Measurements from ENCODE around the gene ERGIC1. TPM values are rescaled to one million over a fixed set of nuclear protein-coding genes. Genes with fewer than 3 reads are reported as not detected.

ERGIC1 gene
- polyA plus RNA-seq, 3 donors: 66.5 to 123 (median 119) TPM

GRCh38 chr5:172820046-172820767 is 13.8 kb upstream of the ERGIC1 start:
- WGBS, 3 donors: 41 to 52% (median 42%) methylated on average over 16 of the region's 16 CpGs
- no peak overlapping the region for H3K27ac ChIP-seq (ENCODE audit: low read depth, low read length)

DNA sequence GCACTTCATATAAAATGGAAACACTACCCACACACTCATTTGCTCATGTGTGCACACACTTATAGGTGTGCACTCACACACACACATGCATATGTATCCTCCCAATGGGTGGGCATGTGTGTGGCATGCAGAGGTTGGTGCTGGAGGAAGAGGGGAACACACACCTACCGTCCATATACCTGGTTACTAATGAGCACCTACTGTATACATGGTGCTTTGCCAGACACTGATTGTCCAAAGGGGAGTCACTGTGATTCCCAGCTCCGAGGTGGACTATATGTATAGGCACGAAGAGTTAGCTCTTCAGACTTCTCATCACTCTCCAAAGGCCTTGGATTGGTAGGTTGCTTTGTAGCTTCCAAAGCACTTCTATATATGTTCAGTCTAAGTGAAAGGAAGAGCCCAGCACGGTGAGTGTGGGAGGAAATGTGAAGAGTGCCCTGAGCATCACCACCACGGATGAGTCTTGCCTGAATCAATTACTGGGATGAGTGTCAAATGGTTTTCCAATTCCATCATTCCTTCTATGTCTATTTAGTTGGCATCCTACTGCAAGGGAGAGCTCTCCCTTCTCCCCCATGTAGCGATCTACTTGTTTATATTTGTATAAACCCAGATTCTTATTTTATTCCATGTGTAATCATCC is 12.6 kb upstream of the ERGIC1 start:
- H3K27ac ChIP-seq (ENCODE audit: low read depth, low read length): no peak overlapping the region
- 75 to 77% (median 75%) methylated on average over 6 of the region's 6 CpGs for WGBS, 3 donors

GRCh38 chr5:172823840-172824362 is 10.2 kb upstream of the ERGIC1 start:
- WGBS, 3 donors: 71 to 80% (median 79%) methylated on average over 6 of the region's 6 CpGs
- no peak overlapping the region for H3K27ac ChIP-seq (ENCODE audit: low read depth, low read length)

DNA sequence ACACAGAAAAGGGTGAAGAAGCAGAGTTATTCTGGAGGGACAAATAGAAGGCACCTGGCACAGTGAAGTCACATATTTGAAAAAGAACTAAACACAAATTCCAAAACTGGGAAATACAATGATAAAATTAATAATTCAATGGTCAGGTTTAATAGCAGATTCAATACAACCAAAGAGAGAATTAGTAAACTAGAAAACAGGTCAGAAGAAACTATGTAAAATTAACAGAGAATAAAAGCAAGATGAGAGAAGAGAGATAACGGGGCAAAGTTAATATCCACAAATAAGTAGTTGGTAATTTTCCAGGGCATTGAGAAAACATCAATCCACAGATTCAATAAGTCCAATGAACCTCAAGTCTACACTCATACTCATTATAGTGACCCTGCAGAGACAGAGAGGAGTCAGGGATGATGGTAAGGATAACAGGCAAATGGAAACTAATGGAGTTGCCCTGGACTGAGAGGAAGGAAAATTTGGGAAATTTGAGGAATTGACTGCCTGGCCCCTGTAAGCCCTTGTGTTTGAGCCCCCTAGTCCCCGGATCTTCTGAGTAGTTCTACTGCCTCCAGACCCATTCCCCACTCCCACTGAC is 8.3 kb upstream of the ERGIC1 start:
- H3K27ac ChIP-seq (ENCODE audit: low read depth, low read length): no peak overlapping the region
- 45 to 79% (median 50%) methylated on average over 2 of the region's 2 CpGs for WGBS, 3 donors

DNA sequence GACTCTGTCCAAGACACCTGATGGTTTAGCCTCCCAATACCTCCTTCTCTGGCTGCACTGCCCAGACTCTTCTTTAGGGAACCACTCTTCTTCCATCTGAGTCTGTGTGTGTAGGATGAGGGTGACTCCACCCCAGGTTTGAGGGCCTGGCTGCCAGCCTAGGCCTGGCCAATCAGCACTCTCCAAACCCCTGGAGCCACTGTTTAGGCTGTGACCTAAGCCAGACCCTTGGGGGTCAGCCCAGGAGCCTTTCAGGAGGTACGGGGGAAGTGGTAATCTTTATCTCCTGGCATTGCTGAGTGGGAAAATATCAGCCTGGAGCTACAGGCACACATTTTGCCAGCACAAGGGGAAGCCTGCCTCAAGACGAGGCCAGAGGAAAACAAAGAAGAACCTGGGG is 6.2 kb upstream of the ERGIC1 start:
- no peak overlapping the region for H3K27ac ChIP-seq (ENCODE audit: low read depth, low read length)
- 58 to 70% (median 66%) methylated on average over 2 of the region's 2 CpGs for WGBS, 3 donors

DNA sequence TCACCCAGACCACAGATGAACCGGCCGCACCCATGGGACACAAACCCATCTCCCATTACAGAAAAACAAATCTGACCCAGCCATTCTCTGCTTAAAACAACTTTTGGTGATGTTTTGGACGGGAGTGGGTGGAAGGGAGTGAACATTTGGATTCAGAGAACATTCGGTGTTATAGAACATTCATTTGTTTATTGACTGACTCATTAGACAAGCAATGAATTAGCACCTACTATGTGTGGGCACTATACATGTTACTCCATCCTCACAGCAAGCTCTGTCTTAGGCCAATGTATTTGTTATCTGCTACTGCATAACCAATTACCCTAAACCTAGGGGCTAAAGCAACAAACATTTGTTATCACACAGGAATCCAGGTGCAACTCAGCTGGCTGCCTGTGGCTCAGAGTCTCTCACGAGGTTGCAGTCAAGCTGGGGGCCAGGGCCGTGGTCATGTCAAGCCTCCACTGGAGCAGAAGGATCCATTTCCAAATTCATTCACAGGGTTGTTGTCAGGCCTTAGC is 5.1 kb upstream of the ERGIC1 start:
- WGBS, 3 donors: 69 to 72% (median 70%) methylated on average over 6 of the region's 6 CpGs
- H3K27ac ChIP-seq (ENCODE audit: low read depth, low read length): no peak overlapping the region

GRCh38 chr5:172830275-172830799 is 3.7 kb upstream of the ERGIC1 start:
- H3K27ac ChIP-seq (ENCODE audit: low read depth, low read length): no peak overlapping the region
- WGBS, 3 donors: 77 to 80% (median 78%) methylated on average over 1 of the region's 1 CpG

GRCh38 chr5:172830876-172831662 is 3.0 kb upstream of the ERGIC1 start:
- no peak overlapping the region for H3K27ac ChIP-seq (ENCODE audit: low read depth, low read length)
- 64 to 71% (median 66%) methylated on average over 14 of the region's 14 CpGs for WGBS, 3 donors

- H3K27ac ChIP-seq (ENCODE audit: low read depth, low read length): peak overlapping the region; percentile 67
- 74 to 78% (median 74%) methylated on average over 14 of the region's 14 CpGs for WGBS, 3 donors
These were observed 1.4 kb upstream of the ERGIC1 start for GRCh38 chr5:172832383-172833315.

DNA sequence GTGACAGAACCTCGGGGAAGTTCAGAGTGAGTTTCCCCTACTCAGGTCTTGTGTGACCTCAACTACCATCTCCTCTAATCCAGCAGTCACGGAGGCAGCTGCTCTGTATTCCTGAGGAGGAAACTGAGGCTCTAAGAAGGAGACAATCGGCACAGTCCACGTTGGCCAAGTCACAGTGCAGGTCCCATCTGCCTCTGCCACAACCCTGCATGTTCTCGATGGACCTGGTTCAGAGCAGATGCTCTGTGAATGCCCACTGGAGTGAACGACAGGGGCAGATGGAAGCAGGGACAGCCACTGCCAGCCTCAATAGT is 722 bp upstream of the ERGIC1 start:
- peak overlapping the region; percentile 67 for H3K27ac ChIP-seq (ENCODE audit: low read depth, low read length)
- 59 to 69% (median 62%) methylated on average over 6 of the region's 6 CpGs for WGBS, 3 donors

DNA sequence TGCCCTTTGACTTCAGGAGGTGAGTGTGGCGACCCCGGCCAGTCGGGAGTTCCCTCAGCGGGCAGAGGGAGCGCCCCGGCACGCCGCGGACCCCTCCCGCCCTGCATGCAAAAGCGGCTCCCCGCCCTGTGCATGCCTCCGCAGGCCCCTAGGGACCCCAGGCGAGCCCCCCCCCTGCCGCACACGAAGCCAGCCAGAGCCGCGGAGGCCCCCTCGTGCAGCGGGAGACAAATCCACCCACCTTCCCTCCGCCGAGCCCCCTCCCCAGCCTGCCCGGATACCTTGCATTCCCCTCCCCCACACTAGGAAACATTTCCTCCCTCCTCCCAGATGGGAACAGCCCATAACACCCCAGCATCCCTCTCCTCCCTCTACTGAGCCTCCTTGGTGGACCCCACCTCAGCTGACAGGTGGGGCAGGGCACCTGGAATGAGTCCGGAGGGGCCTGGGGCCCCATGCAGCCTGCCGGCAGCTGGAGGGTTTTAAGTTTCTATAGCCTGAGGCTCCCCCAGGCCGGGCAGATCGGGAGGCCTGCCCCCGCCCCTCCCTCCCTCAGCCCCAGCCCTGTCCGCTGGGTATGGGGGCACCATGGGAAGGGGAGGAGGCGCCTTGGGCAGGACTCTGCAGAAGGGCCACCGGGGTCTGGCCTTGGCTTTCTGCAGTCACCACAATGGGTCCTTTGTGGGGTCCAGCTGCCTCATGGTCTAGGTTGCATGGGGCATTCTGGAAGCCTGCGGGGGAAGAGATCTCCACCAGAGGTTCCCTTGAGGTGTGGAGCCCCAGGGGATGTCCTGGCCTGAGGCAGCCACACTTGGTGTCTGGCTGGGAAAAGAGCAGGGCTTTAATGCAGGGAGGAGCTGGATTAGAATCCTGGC is 601 bp downstream of the ERGIC1 start:
- H3K27ac ChIP-seq (ENCODE audit: low read depth, low read length): peak overlapping the region; percentile 67
- 0 to 2% (median 1%) methylated on average over 24 to 32 of the region's 32 CpGs for WGBS, 3 donors

DNA sequence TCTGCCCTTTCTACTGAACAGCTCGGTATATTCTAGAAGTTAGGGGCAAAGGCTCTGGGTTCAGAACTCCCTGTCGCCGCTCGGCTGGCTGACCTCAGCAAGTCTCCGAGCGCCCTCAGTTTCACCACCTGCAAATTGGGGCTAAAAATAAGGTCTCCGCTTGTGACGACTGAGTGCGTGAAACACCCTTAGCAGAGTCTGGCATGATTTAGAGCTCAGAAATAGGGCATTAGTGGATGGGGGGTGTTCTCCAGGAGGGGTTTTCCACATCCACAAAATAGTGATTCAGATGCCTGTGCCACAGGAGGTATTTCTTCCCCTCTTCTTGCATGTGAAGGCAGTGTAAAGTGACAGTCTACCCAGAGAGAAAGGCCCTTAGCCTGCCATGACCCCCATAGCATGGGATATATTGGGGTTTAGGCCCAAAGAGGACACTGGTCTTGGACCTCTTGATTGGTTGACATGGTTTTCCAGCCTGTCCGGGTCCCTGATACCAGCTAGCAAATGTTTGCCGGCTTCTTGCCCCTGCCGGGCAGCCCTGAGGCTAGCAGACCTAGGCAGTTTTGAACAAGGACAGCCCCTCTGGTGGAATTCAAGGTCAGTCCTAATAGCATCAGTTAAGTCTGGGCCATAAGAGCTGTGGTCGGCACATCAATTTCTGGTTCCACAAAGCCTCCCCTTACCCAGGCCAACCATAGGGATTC is 1.4 kb downstream of the ERGIC1 start:
- H3K27ac ChIP-seq (ENCODE audit: low read depth, low read length): peak overlapping the region; percentile 67
- WGBS, 3 donors: 54 to 63% (median 54%) methylated on average over 13 of the region's 13 CpGs

DNA sequence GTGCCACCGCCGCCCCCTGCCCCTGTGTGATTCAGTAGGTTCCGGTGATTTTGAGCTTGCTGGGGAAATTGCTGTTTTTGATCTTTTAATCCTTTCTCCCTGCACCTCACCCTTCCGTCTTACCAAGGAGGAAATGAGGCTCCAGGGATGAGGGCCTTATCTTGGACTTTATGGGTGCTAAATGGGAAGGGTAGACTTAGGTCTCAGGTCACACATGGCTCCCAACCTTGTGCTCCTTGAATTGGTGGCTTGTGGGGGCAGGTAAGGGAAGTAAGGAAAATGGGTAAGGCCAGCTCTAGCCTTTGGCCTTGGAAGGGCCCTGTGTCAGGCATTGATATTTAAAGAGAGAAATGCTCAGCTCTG is 1.9 kb downstream of the ERGIC1 start:
- WGBS, 3 donors: 84 to 90% (median 89%) methylated on average over 4 of the region's 4 CpGs
- H3K27ac ChIP-seq (ENCODE audit: low read depth, low read length): no peak overlapping the region

DNA sequence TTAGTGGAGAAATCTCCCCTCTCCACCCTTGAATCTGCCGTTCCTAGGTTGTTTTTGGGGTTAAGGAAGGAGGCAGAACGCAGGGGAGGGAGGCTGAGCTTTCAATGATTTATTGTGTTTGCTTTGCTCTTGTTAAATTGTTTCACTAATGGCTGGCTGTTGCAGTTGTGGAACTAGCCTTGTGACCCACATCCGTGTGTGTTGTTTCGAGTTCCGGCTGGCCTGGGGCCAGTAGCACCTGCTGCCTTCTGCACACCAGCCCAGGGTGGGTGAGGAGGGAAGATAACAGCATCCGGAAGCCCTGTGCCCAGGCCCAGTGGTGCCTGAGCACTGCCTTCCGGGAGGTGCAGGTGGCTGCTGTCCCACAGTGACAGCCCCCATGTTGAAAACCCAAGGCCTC is 3.6 kb downstream of the ERGIC1 start:
- no peak overlapping the region for H3K27ac ChIP-seq (ENCODE audit: low read depth, low read length)
- 7 to 29% (median 25%) methylated on average over 7 of the region's 7 CpGs for WGBS, 3 donors

DNA sequence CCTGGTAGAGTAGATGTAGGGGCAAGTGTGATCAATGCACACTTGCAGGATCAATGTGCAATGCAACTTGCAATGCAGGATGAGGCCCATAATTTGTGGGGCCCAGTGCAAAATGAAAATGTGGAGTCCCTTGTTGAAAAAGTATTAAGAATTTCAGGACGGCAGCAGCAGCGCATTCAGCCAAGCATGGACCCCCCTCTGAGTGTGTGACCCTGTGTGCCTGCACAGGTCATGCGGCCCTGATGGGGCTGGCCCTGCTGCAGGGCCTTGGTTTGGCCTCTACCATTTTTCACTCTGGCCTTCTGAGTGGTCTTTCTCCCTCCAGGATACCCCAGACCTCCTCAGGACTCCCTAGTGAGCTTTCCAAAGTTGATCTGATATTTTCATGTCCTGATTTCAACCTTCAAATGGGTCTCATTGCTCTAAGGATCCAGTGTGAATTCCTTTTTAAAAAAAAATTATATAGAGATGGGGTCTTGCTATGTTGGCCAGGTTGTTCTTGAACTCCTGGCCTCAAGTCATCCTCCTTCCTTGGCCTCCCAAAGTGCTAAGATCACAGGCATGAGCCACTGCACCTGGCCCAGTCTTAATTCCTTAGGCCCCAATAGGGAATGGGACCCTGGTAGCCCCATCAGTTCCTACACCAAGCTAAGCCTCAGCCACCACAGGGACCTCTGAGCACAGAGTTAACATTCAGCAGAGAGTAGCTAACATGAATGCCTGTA is 4.3 kb downstream of the ERGIC1 start:
- H3K27ac ChIP-seq (ENCODE audit: low read depth, low read length): no peak overlapping the region
- WGBS, 3 donors: 73 to 87% (median 87%) methylated on average over 3 of the region's 3 CpGs

Data from adipose tissue (tissue), 3 donors.